GM18505 (cell line): ENCODE results near the gene SKP1.
A peak's percentile ranks its signal among the peaks of the same experiment; 100 is the strongest.

Source experiments
- ATAC-seq: cut with Tn5 transposase; IDR thresholded peaks from one replicate; pipeline ENCODE4 v1.9.1; 2021; ENCODE audit not compliant: unreplicated experiment
- POLR2A ChIP-seq: IDR thresholded peaks from 4 replicates; pipeline ENCODE4 v1.6.1; 2011; ENCODE audit warnings: borderline replicate concordance; ENCODE audit not compliant: insufficient read depth, insufficient read length; ENCODE audit errors: extremely low read depth

The SKP1 gene

GRCh38 chr5:134203630-134204029, 26.9 kb upstream of the SKP1 start:
- TF ChIP-seq POLR2A = no peak
- no peak for ATAC-seq

- ATAC-seq = no peak
- no peak for TF ChIP-seq POLR2A
These were observed 18.9 kb upstream of the SKP1 start for GRCh38 chr5:134195666-134196065.

- TF ChIP-seq POLR2A = no peak
- ATAC-seq = no peak
These were observed 12.3 kb upstream of the SKP1 start for GRCh38 chr5:134189031-134189430.

GRCh38 chr5:134188092-134188491, 11.3 kb upstream of the SKP1 start:
- TF ChIP-seq POLR2A = no peak
- no peak for ATAC-seq

GRCh38 chr5:134184155-134185135, 7.7 kb upstream of the SKP1 start:
- ATAC-seq = no peak
- TF ChIP-seq POLR2A = no peak

GRCh38 chr5:134183481-134183880, 6.7 kb upstream of the SKP1 start:
- no peak for TF ChIP-seq POLR2A

GRCh38 chr5:134178096-134178419, 1.3 kb upstream of the SKP1 start:
- no peak for ATAC-seq
- no peak for TF ChIP-seq POLR2A

More at GRCh38 chr5:134183481-134183880, 6.7 kb upstream of the SKP1 start:
- ATAC-seq = no peak

- no peak for TF ChIP-seq POLR2A
- no peak for ATAC-seq
These were observed 782 bp upstream of the SKP1 start for GRCh38 chr5:134177369-134178095.

GRCh38 chr5:134175921-134176510, 734 bp downstream of the SKP1 start:
- ATAC-seq = peak; percentile 12
- no peak for TF ChIP-seq POLR2A

GRCh38 chr5:134174841-134175839, 1.6 kb downstream of the SKP1 start:
- no peak for TF ChIP-seq POLR2A
- no peak for ATAC-seq

- no peak for ATAC-seq
- no peak for TF ChIP-seq POLR2A
These were observed 4.8 kb downstream of the SKP1 start for GRCh38 chr5:134171972-134172371.

GRCh38 chr5:134162592-134162991, 14.2 kb downstream of the SKP1 start:
- ATAC-seq = no peak
- no peak for TF ChIP-seq POLR2A
